ENCODE measurements around the gene IFT88.

The IFT88 gene

DNA sequence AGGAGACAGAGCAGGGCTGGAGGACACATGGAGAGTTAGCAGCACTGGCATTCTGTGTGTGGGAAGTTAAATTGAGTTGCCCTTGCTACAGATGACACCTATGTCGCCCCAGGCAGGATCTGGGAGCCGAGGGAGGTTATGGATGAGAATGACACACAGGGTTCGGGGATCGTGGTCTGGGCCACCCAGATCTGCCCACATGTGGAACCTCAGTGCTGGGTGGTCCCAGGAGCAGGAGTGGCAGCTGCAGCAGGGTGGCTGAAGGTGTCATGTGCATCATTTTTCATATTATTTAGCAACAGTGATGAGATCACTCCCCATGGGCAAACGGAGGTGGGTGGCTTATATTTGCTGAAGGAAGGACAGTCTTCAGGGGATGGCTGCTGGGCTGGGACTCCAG, 139.7 kb downstream of the IFT88 start:
- H3K4me3 ChIP-seq (ENCODE audit: low read length), result no peak overlapping the region
- no peak for TF ChIP-seq CTCF (IDR thresholded peaks at IDR 0.05; ENCODE audit: insufficient read depth, low read depth, low read length, missing control alignments)
- DNase-seq (ENCODE audit: low read depth), result no peak

- H3K4me3 ChIP-seq (ENCODE audit: low read length), result no peak overlapping the region
- no peak for DNase-seq (ENCODE audit: low read depth)
- TF ChIP-seq CTCF (IDR thresholded peaks at IDR 0.05; ENCODE audit: insufficient read depth, low read depth, low read length, missing control alignments), result no peak
These were observed 141.3 kb downstream of the IFT88 start for GRCh38 chr13:20708216-20708615.

DNA sequence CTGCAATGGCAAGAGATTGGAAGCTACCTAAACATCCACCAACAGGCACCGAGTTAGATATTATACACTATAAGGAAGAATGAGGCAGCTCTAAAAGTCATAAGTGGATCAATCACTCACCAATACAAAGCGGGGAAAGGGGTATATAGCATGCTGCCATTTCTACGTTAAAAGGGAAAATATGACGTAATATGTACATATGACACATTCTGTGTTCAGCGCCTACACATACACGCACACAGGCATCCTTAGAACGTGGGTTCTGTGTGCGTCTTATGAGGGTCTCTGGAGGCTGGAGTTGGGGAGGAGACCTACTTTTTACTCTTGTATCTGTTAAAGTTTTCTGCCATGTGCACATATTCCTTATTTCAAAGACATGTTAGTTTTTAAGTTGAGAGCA, 142.4 kb downstream of the IFT88 start:
- H3K4me3 ChIP-seq (ENCODE audit: low read length), result no peak overlapping the region
- no peak for TF ChIP-seq CTCF (IDR thresholded peaks at IDR 0.05; ENCODE audit: insufficient read depth, low read depth, low read length, missing control alignments)
- DNase-seq (ENCODE audit: low read depth), result no peak

DNA sequence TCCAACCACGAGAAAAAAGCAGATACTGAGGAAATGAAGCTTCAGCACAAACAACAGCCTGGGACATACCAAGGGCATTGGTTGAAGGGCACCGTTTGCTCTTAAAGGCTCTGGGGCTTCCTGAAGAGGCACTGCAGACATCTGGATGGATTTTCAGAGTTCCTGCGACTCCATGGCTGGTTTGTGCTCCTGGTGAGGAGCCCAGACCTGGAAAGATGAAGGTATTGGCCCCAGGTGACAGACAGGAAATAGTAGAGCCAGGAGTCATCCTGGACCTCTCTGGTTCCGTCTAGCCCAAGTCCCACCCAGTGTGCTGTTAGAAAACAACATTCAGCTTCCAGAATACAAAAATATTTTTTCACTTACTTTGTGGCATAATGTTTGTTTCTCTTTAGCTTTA, 142.8 kb downstream of the IFT88 start:
- H3K4me3 ChIP-seq (ENCODE audit: low read length), result no peak overlapping the region

GRCh38 chr13:20711301-20712044, 144.5 kb downstream of the IFT88 start:
- H3K4me3 ChIP-seq (ENCODE audit: low read length), result no peak overlapping the region
- TF ChIP-seq CTCF (IDR thresholded peaks at IDR 0.05; ENCODE audit: insufficient read depth, low read depth, low read length, missing control alignments), result peak; percentile 22
- no peak for DNase-seq (ENCODE audit: low read depth)

More for the DNA sequence above, 142.8 kb downstream of the IFT88 start:
- no peak for TF ChIP-seq CTCF (IDR thresholded peaks at IDR 0.05; ENCODE audit: insufficient read depth, low read depth, low read length, missing control alignments)
- DNase-seq (ENCODE audit: low read depth), result no peak

- H3K4me3 ChIP-seq (ENCODE audit: low read length), result no peak overlapping the region
- DNase-seq (ENCODE audit: low read depth), result no peak
These were observed 146.0 kb downstream of the IFT88 start for GRCh38 chr13:20713014-20713376.

More at GRCh38 chr13:20713014-20713376, 146.0 kb downstream of the IFT88 start:
- no peak for TF ChIP-seq CTCF (IDR thresholded peaks at IDR 0.05; ENCODE audit: insufficient read depth, low read depth, low read length, missing control alignments)

Data from epithelial cell of esophagus (primary cell).